Measurements from ENCODE around the gene ACLY.
"Not testable (repeated sequence)": the region's sequence is repeated elsewhere in the genome, so short reads cannot be mapped to it uniquely, and the experiment has no call there.

DNA sequence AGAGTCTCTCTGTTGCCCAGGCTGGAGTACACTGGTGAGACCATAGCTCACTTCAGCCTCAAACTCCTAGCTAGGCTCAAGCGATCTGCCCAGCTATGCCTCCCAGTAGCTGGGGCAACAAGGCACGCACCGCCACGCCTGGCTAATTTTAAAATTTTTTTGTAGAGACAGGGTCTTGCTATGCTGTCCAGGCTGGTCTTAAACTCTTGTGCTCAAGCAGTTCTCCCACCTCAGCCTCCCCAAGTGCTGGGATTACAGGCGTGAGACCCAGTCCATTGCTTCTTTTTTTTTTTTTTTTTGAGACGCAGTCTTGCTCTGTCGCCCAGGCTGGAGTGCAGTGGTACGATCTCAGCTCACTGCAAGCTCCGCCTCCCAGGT lies 44.5 kb downstream of the ACLY start:
- not testable (repeated sequence) for TF ChIP-seq ZNF223 (tag by site-specific recombination; IDR thresholded peaks at IDR 0.05); ZNF777 (tag by site-specific recombination; IDR thresholded peaks at IDR 0.05; ENCODE audit: borderline replicate concordance); REST (tag by site-specific recombination; IDR thresholded peaks at IDR 0.05); ZBTB1 (tag by site-specific recombination; IDR thresholded peaks at IDR 0.05); ZNF221 (tag by site-specific recombination; IDR thresholded peaks at IDR 0.05; ENCODE audit: borderline replicate concordance)
- TF ChIP-seq, protein P1, sequence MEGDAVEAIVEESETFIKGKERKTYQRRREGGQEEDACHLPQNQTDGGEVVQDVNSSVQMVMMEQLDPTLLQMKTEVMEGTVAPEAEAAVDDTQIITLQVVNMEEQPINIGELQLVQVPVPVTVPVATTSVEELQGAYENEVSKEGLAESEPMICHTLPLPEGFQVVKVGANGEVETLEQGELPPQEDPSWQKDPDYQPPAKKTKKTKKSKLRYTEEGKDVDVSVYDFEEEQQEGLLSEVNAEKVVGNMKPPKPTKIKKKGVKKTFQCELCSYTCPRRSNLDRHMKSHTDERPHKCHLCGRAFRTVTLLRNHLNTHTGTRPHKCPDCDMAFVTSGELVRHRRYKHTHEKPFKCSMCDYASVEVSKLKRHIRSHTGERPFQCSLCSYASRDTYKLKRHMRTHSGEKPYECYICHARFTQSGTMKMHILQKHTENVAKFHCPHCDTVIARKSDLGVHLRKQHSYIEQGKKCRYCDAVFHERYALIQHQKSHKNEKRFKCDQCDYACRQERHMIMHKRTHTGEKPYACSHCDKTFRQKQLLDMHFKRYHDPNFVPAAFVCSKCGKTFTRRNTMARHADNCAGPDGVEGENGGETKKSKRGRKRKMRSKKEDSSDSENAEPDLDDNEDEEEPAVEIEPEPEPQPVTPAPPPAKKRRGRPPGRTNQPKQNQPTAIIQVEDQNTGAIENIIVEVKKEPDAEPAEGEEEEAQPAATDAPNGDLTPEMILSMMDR (tag by site-specific recombination; IDR thresholded peaks at IDR 0.05), result not testable (repeated sequence)

Measured in HEK293 (cell line).